Lower lobe of right lung (tissue), 2 donors: ENCODE results near the gene MCM6. TPM values are rescaled to one million over a fixed set of nuclear protein-coding genes. Genes with fewer than 3 reads are reported as not detected.
A peak's percentile ranks its signal among the peaks of the same experiment; 100 is the strongest.

ENCODE experiments used
- ATAC-seq, 2 donors: fragments of 200-7000 bp; cut with Tn5 transposase; one replicate each; pipeline ENCODE4 v1.9.1; 2020 to 2022; ENCODE audit warnings: mild to moderate bottlenecking in 2 of 2, moderate library complexity in 2 of 2
- DNase-seq: peaks from one replicate; pipeline ENCODE4 v3.0.0-alpha.2; 2020
- H3K27ac ChIP-seq: fragments of 200-600 bp; one replicate; pipeline ENCODE4 v1.8.0; 2022
- H3K27me3 ChIP-seq: fragments of 200-600 bp; one replicate; pipeline ENCODE4 v1.8.0; 2022; ENCODE audit warnings: low read depth
- H3K36me3 ChIP-seq: fragments of 200-600 bp; one replicate; pipeline ENCODE4 v1.8.0; 2022; ENCODE audit warnings: mild to moderate bottlenecking
- H3K4me1 ChIP-seq: fragments of 200-600 bp; one replicate; pipeline ENCODE4 v1.8.0; 2022
- H3K4me3 ChIP-seq: fragments of 200-600 bp; one replicate; pipeline ENCODE4 v1.8.0; 2022; ENCODE audit warnings: mild to moderate bottlenecking
- H3K9me3 ChIP-seq: fragments of 200-600 bp; one replicate; pipeline ENCODE4 v1.8.0; 2022
- CTCF ChIP-seq: fragments of 200-600 bp; IDR thresholded peaks from one replicate; pipeline ENCODE4 v1.8.0; 2022; ENCODE audit warnings: antibody characterized with exemption, mild to moderate bottlenecking
- intact Hi-C: fragments of 100-400 bp; cut with DNase I; formaldehyde crosslinking; loops from one replicate; pipeline ENCODE4 v1.11.0; 2022
- total RNA-seq: library from RNA; stranded (reverse); fragmentation: NEBNext Ultra II Directional; extraction: Animal tissue kit (Norgen Biotek cat#: 25700); gene quantifications from one replicate; pipeline ENCODE4 v1.2.1, GENCODE V29; 2021
- donor health status: DM: no; HTN: yes; CAD: no; lungs with severe emphysema.

The MCM6 gene
- total RNA-seq, 1 donor from 2014 or later = 8.7 TPM

GRCh38 chr2:135831180-135831812, 44.9 kb downstream of the MCM6 start:
- no peaks in the 10 kb centered on the region for H3K4me1 ChIP-seq
- no peak for DNase-seq
- no peaks in the 10 kb centered on the region for H3K36me3 ChIP-seq
- no peak overlapping the region for H3K27ac ChIP-seq
- H3K9me3 ChIP-seq = no peaks in the 10 kb centered on the region
- no peak for ATAC-seq
- H3K4me3 ChIP-seq = no peak overlapping the region
- no peaks in the 10 kb centered on the region for H3K27me3 ChIP-seq
- intact Hi-C loops = no loop called here
- no peak for TF ChIP-seq CTCF

- Histone ChIP-seq H3K27me3 (no peaks in the 10 kb centered on the region), H3K4me1 (no peaks in the 10 kb centered on the region), H3K9me3 (no peaks in the 10 kb centered on the region), H3K27ac (no peak overlapping the region), H3K4me3 (no peak overlapping the region), H3K36me3 (no peaks in the 10 kb centered on the region)
- DNase-seq (no peak), ATAC-seq (no peak)
- intact Hi-C loops = no loop called here
- no peak for TF ChIP-seq CTCF
Measured at GRCh38 chr2:135829378-135830135, 46.7 kb downstream of the MCM6 start.

- Histone ChIP-seq H3K27me3 (no peaks in the 10 kb centered on the region), H3K36me3 (no peaks in the 10 kb centered on the region), H3K4me3 (no peak overlapping the region), H3K27ac (peak overlapping the region; percentile 47), H3K4me1 (no peaks in the 10 kb centered on the region), H3K9me3 (peaks cover 6% of the 10 kb centered on the region)
- ATAC-seq (no peak), DNase-seq (no peak)
- no peak for TF ChIP-seq CTCF
- intact Hi-C loops = no loop called here
Measured at GRCh38 chr2:135826544-135826943, 49.7 kb downstream of the MCM6 start.

- ATAC-seq (peak; percentile 33 to 59), DNase-seq (no peak)
- no peak for TF ChIP-seq CTCF
Measured at GRCh38 chr2:135825550-135826176, 50.6 kb downstream of the MCM6 start.

GRCh38 chr2:135825131-135825530, 51.1 kb downstream of the MCM6 start:
- Histone ChIP-seq H3K9me3 (peaks cover 6% of the 10 kb centered on the region), H3K27me3 (no peaks in the 10 kb centered on the region), H3K4me3 (no peak overlapping the region), H3K4me1 (no peaks in the 10 kb centered on the region), H3K36me3 (no peaks in the 10 kb centered on the region), H3K27ac (peak overlapping the region; percentile 47)
- intact Hi-C loops = no loop called here
- no peak for TF ChIP-seq CTCF
- peak in 1 of 2 donors; percentile 7 for ATAC-seq
- DNase-seq = no peak

More at GRCh38 chr2:135825550-135826176, 50.6 kb downstream of the MCM6 start:
- intact Hi-C loops = no loop called here
- Histone ChIP-seq H3K27ac (peak overlapping the region; percentile 47), H3K4me3 (no peak overlapping the region), H3K36me3 (no peaks in the 10 kb centered on the region), H3K27me3 (no peaks in the 10 kb centered on the region), H3K9me3 (peaks cover 6% of the 10 kb centered on the region), H3K4me1 (no peaks in the 10 kb centered on the region)
